HG02610 (cell line): ENCODE data around the gene DAGLA.

ENCODE experiments used
- ATAC-seq: cut with Tn5 transposase; IDR thresholded peaks from one replicate; pipeline ENCODE4 v1.9.1; 2021; ENCODE audit warnings: mild to moderate bottlenecking, moderate library complexity; ENCODE audit not compliant: unreplicated experiment

DAGLA gene

GRCh38 chr11:61688365-61689163 is 8.4 kb downstream of the DAGLA start:
- no peak for ATAC-seq

- ATAC-seq, result no peak
Observed at GRCh38 chr11:61689164-61689496, 8.9 kb downstream of the DAGLA start.

GRCh38 chr11:61690706-61691379 is 10.7 kb downstream of the DAGLA start:
- no peak for ATAC-seq

DNA sequence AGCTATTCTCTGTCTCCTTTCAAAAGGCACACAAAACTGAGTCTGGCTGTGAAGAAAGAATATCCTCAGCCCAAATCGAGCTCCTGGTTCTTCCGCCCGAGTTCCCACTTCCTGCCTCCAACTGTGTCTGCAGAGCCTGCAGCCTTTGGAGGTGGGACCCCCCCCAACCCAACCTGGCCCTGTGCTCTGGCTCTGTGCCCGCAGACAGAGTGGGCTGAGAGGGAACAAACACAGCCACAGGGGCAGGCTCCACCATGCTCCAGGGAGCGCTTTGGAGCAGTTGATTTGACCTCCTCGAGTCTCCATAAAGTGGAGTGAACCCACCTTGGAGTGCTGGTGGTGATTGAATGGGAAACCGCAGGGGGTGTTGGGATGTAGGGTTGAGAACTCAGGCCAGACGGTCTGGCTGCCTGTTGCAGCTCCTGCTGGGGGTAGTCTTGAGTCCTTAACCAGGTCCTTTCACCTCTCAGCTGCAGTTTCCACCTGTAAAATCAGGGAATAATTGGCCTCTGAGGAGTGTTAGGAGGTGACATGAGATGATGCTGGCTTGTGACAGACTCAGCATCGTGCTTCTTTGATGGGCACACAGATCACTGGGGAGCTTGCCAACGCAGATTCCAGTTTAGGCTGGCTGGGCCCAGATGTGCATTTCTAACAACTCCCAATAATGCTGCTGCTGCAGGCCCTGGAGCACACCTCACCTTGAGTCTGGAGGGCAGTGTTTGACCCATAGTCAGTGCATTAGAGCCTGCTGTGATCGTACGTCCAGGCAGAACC is 11.4 kb downstream of the DAGLA start:
- no peak for ATAC-seq

GRCh38 chr11:61693922-61694601 is 13.9 kb downstream of the DAGLA start:
- ATAC-seq, result no peak

DNA sequence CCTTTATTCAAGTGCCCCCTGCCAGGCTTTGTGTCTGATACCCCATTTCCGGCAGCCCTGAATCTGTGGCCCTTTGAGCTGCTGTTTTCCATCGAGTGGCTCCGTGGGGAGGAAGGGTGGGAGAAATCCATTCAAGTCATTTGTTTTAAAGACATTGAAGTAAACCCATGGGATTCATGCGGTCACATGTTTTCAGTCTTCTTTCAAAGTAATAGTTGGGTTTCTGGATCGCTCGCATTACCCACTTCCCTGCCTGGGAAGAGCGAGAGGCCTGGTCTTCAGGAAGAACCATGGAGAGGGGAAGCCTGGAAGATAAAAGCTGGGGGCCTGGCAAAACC is 14.4 kb downstream of the DAGLA start:
- ATAC-seq, result no peak

DNA sequence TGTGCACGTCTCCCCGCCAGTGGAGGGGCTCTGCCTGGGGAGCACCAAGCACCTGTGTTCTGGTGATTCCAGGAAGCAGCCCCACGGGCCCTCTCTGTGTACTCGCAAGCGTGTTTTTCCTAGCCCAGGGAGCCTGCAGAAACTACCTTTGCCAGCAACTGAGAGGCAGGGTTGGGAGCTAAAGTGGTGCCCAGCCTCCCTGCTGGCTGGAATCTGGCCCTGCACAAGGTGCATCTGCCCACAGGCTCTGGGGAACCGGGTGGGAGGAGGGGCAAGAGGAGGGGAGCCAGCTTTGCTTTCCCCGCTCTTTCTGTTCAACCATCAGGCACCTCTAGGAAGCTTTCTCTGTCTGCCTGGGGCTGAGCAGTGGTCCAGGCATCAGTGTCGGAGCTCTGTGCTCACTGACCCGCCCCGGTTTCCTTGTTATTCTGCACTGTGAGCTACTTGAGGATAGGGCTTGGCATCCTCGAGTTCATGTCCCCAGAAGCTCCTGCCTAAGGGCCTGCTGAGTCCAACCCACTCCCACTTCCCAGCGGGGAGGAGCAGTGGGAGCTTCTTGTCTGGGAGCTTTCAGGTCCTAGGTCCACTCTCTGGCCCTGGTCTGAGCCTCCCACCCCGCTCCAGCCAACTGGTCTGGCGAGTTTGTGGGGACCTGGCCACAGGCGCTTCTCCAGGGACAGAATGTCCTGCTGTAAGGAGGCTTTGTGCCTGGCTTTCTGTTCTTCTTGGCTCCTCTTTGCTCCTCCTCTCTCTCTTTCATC is 14.9 kb downstream of the DAGLA start:
- no peak for ATAC-seq

- ATAC-seq, result peak; percentile 63
Observed at GRCh38 chr11:61695917-61696316, 15.7 kb downstream of the DAGLA start.

- ATAC-seq, result no peak
Observed at GRCh38 chr11:61696602-61697001, 16.4 kb downstream of the DAGLA start.

- no peak for ATAC-seq
Observed at GRCh38 chr11:61697078-61697502, 16.9 kb downstream of the DAGLA start.

DNA sequence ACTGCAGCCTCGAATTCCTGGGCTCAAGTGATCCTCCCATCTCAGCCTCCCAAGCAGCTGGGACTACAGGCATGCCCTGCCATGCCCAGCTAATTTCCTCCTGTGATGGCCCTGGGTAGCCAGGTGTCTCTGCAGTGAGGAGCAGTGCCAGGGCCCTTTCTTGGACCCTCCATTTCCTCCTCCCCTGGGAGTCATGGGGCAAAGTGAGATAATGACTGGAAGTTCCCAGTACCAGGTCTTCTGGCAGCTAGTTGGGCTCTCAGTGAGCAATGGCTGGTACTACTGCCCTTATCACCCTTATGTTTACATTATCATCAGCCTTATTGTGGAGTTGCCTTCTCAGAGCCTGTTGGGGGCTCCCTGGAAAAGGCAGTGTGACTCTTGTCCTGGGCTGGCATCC is 17.6 kb downstream of the DAGLA start:
- ATAC-seq, result no peak

- no peak for ATAC-seq
Observed at GRCh38 chr11:61698173-61698948, 18.2 kb downstream of the DAGLA start.

- no peak for ATAC-seq
Observed at GRCh38 chr11:61699737-61700160, 19.6 kb downstream of the DAGLA start.

DNA sequence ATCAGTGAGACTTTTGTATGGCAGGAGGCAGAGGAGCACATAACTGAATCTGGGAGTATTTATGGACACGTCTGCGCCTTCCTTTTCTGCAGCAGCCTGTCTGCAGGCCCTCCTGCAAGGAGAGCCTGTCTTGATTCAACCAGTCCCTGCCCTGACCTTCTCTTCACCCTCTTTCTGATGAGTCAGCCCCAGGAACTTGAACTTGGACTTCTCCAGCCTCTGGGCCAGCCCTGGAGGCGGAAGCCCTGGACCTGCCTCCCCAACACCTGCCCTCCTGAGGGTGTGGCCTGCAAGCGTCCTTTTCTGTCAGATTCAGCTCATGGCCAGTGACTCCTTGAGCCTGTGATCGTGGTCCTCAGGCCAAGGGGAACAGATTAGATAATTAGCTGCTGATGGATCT is 20.0 kb downstream of the DAGLA start:
- no peak for ATAC-seq

- ATAC-seq, result no peak
Observed at GRCh38 chr11:61700720-61701119, 20.5 kb downstream of the DAGLA start.

DNA sequence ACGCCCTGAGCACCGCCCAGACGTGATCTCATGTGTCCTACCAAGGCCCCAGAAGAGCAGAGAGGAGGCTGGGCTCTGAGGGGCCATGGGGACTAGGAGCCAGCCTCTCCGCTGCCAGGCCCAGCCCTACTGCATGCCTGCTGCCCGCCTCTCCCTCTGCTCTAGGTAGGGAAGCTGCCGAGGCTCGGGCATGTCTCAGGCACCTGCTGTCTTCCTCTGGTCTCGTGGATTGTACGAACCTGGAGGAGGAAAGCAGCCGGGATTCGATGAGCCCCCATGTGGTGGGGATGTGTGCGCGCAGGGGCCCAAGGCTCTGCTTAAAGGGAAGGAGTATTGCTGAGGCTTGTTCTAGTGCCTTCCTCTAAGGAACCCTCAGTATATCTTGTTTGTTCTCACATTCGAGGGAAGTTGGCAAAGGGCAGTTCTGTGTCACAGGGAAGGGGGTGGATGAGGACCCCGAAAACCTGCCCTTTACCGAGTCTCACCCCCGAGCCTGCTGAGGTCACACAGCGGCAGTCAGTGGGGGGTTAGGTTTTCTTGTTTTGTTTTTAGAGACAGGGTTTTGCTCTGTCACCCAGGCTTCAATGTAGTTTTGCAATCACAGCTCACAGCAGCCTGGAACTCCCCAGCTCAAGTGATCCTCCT is 21.2 kb downstream of the DAGLA start:
- no peak for ATAC-seq

DNA sequence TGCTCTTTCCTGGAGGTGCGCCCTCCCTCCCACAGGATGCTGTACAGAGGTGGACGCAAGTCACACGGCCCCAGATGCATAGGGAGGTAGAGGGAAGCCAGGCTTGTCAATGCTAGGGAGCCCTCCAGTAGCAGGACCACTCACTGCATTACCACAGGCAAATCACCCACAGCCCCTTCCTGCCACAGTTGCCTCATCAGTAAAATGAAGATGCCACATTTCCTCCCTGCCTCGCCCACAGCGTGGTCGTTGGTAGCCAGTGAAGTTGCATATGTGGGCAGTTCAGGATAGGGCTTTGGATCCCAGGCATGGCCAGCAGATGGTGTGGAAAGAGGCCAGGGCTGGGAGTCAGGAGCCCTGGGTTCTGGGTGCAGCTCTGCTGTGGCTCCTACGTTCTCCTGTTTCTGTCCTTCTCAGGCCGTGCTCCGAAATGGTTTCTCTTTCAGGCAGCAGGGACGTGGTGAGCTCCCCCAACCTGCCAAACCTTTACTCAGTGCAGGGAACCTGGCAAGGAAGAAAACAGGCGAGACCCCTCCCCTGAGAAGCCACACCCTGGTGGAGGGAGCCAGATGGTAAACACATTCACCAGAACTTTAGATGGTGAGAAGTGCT is 22.6 kb downstream of the DAGLA start:
- no peak for ATAC-seq

DNA sequence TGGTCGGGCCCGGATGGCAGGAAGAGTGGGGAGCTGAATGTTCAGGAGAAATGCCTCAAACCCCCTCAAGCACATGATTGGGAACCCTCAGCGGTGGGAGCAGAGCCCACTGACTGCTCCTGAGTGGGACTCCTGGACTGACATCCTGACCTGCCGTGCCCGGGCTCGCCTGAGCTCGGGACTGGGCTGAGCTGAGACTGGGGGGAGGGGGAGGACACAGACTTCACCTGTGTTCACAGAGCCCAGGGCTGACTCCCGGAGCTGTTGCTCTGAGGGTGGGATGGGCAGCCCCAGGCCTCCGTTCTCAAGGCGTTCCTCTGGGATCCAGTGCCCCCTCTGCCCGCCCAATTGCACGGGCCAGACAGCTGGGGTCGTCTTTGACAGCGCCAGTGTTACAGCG is 24.6 kb downstream of the DAGLA start:
- ATAC-seq, result no peak
